ENCODE results near the gene KIF26B. TPM values are rescaled to one million over a fixed set of nuclear protein-coding genes. Genes with fewer than 3 reads are reported as not detected.

The KIF26B gene
- total RNA-seq, 1 donor from 2014 or later: 3.4 TPM

- Mint-ChIP-seq H3K9me3 (ENCODE audit: unreplicated experiment) (no peaks in the 10 kb centered on the region), H3K4me3 (ENCODE audit: unreplicated experiment) (no peak overlapping the region), H3K4me1 (ENCODE audit: unreplicated experiment) (peaks cover 17% of the 10 kb centered on the region), H3K36me3 (ENCODE audit: low read depth, unreplicated experiment) (no peaks in the 10 kb centered on the region), H3K27me3 (ENCODE audit: unreplicated experiment) (no peaks in the 10 kb centered on the region), H3K27ac (ENCODE audit: unreplicated experiment) (no peak overlapping the region)
- DNase-seq (ENCODE audit: low spot score): no peak
- no peak for TF ChIP-seq CTCF (IDR thresholded peaks at IDR 0.05; ENCODE audit: unreplicated experiment)
Measured at GRCh38 chr1:245261786-245262185, 107.0 kb downstream of the KIF26B start.

GRCh38 chr1:245263529-245264095, 108.8 kb downstream of the KIF26B start:
- no peak overlapping the region for H3K4me3 Mint-ChIP-seq (ENCODE audit: unreplicated experiment)
- peaks cover 17% of the 10 kb centered on the region for H3K4me1 Mint-ChIP-seq (ENCODE audit: unreplicated experiment)
- no peak for TF ChIP-seq CTCF (IDR thresholded peaks at IDR 0.05; ENCODE audit: unreplicated experiment)
- H3K27me3 Mint-ChIP-seq (ENCODE audit: unreplicated experiment): peaks cover 1% of the 10 kb centered on the region
- H3K36me3 Mint-ChIP-seq (ENCODE audit: low read depth, unreplicated experiment): no peaks in the 10 kb centered on the region
- no peak for DNase-seq (ENCODE audit: low spot score)
- H3K9me3 Mint-ChIP-seq (ENCODE audit: unreplicated experiment): no peaks in the 10 kb centered on the region
- no peak overlapping the region for H3K27ac Mint-ChIP-seq (ENCODE audit: unreplicated experiment)

- DNase-seq (ENCODE audit: low spot score): no peak
- TF ChIP-seq CTCF (IDR thresholded peaks at IDR 0.05; ENCODE audit: unreplicated experiment): no peak
- H3K9me3 Mint-ChIP-seq (ENCODE audit: unreplicated experiment): no peaks in the 10 kb centered on the region
- peaks cover 1% of the 10 kb centered on the region for H3K27me3 Mint-ChIP-seq (ENCODE audit: unreplicated experiment)
- no peaks in the 10 kb centered on the region for H3K36me3 Mint-ChIP-seq (ENCODE audit: low read depth, unreplicated experiment)
- H3K4me3 Mint-ChIP-seq (ENCODE audit: unreplicated experiment): no peak overlapping the region
- H3K27ac Mint-ChIP-seq (ENCODE audit: unreplicated experiment): no peak overlapping the region
- peaks cover 15% of the 10 kb centered on the region for H3K4me1 Mint-ChIP-seq (ENCODE audit: unreplicated experiment)
Measured at GRCh38 chr1:245264226-245264625, 109.4 kb downstream of the KIF26B start.

GRCh38 chr1:245266105-245266504, 111.3 kb downstream of the KIF26B start:
- TF ChIP-seq CTCF (IDR thresholded peaks at IDR 0.05; ENCODE audit: unreplicated experiment): no peak
- no peak overlapping the region for H3K27ac Mint-ChIP-seq (ENCODE audit: unreplicated experiment)
- peaks cover 3% of the 10 kb centered on the region for H3K4me1 Mint-ChIP-seq (ENCODE audit: unreplicated experiment)
- H3K9me3 Mint-ChIP-seq (ENCODE audit: unreplicated experiment): no peaks in the 10 kb centered on the region
- DNase-seq (ENCODE audit: low spot score): no peak
- H3K27me3 Mint-ChIP-seq (ENCODE audit: unreplicated experiment): peaks cover 1% of the 10 kb centered on the region
- no peak overlapping the region for H3K4me3 Mint-ChIP-seq (ENCODE audit: unreplicated experiment)
- no peaks in the 10 kb centered on the region for H3K36me3 Mint-ChIP-seq (ENCODE audit: low read depth, unreplicated experiment)

- Mint-ChIP-seq H3K9me3 (ENCODE audit: unreplicated experiment) (no peaks in the 10 kb centered on the region), H3K27me3 (ENCODE audit: unreplicated experiment) (peaks cover 1% of the 10 kb centered on the region), H3K4me3 (ENCODE audit: unreplicated experiment) (no peak overlapping the region), H3K27ac (ENCODE audit: unreplicated experiment) (no peak overlapping the region), H3K36me3 (ENCODE audit: low read depth, unreplicated experiment) (no peaks in the 10 kb centered on the region), H3K4me1 (ENCODE audit: unreplicated experiment) (no peaks in the 10 kb centered on the region)
- no peak for TF ChIP-seq CTCF (IDR thresholded peaks at IDR 0.05; ENCODE audit: unreplicated experiment)
- DNase-seq (ENCODE audit: low spot score): no peak
Measured at GRCh38 chr1:245270063-245270462, 115.3 kb downstream of the KIF26B start.
